Measurements from ENCODE around the gene TEX19. TPM values are rescaled to one million over a fixed set of nuclear protein-coding genes. Genes with fewer than 3 reads are reported as not detected.

Gene TEX19
- total and polyA plus RNA-seq, 2 of the 8 experiments (the other 6 are each of a cell fraction or from before 2014, with no cell fraction given), result 0.54 to 0.80 TPM

- no peak for TF ChIP-seq ZNF274 (IDR thresholded peaks at IDR 0.05; ENCODE audit: borderline replicate concordance, extremely low read depth, low read length)
Measured at GRCh38 chr17:82400206-82400605, 41.2 kb downstream of the TEX19 start (continued).
